Smooth muscle cell (in vitro differentiated cells): ENCODE data around the gene CSNK1G1. TPM values are rescaled to one million over a fixed set of nuclear protein-coding genes. Genes with fewer than 3 reads are reported as not detected.

Source experiments
- DNase-seq: peaks from one replicate; lab custom pipeline; 2025; ENCODE audit not compliant: unreplicated experiment; lab: John Stamatoyannopoulos, UW
- H2AFZ ChIP-seq: fragments of 200-600 bp; sonication (generic); 2 replicates; pipeline ENCODE4 v1.6.0; 2016; ENCODE audit warnings: antibody characterized with exemption, low read depth, mild to moderate bottlenecking
- H3F3A ChIP-seq: fragments of 200-600 bp; sonication (generic); 2 replicates; pipeline ENCODE4 v1.6.0; 2017; ENCODE audit warnings: antibody characterized with exemption, low read depth
- H3K27ac ChIP-seq: fragments of 200-600 bp; sonication (generic); 2 replicates; pipeline ENCODE4 v1.5.1; 2016; ENCODE audit warnings: low read depth, mild to moderate bottlenecking
- H3K27me3 ChIP-seq: fragments of 200-600 bp; sonication (generic); 2 replicates; pipeline ENCODE4 v1.6.1; 2016; ENCODE audit warnings: low read depth, mild to moderate bottlenecking
- H3K36me3 ChIP-seq: fragments of 200-600 bp; sonication (generic); 2 replicates; pipeline ENCODE4 v1.5.1; 2016; ENCODE audit warnings: low read depth
- H3K4me1 ChIP-seq: fragments of 200-600 bp; sonication (generic); 2 replicates; pipeline ENCODE4 v1.5.1; 2016; ENCODE audit warnings: low read depth
- H3K4me2 ChIP-seq: fragments of 200-600 bp; sonication (generic); 2 replicates; pipeline ENCODE4 v1.6.0; 2016; ENCODE audit warnings: mild to moderate bottlenecking
- H3K4me3 ChIP-seq: fragments of 200-600 bp; sonication (generic); 2 replicates; pipeline ENCODE4 v1.5.1; 2016; ENCODE audit warnings: mild to moderate bottlenecking
- H3K79me2 ChIP-seq: fragments of 200-600 bp; sonication (generic); 2 replicates; pipeline ENCODE4 v1.6.0; 2016; ENCODE audit warnings: low read depth, mild to moderate bottlenecking
- H3K9ac ChIP-seq: fragments of 200-600 bp; sonication (generic); 2 replicates; pipeline ENCODE4 v1.6.0; 2016; ENCODE audit warnings: low read depth
- H3K9me3 ChIP-seq: fragments of 200-600 bp; sonication (generic); replicated peaks from 2 replicates; pipeline ENCODE4 v1.5.1; 2016; ENCODE audit warnings: low read depth
- H4K20me1 ChIP-seq: fragments of 200-600 bp; sonication (generic); 2 replicates; pipeline ENCODE4 v1.6.0; 2016; ENCODE audit warnings: low read depth
- CTCF ChIP-seq: fragments of 200-600 bp; sonication (generic); IDR thresholded peaks from 2 replicates; pipeline ENCODE4 v1.5.1; 2017; ENCODE audit warnings: borderline replicate concordance, mild to moderate bottlenecking, antibody characterized with exemption; ENCODE audit not compliant: insufficient read depth, poor library complexity, severe bottlenecking
- WGBS: methylation state at CpG from one replicate; pipeline ENCODE4 v1.1.7; 2016; ENCODE audit warnings: low lambda C conversion rate; 5-methylcytosine and 5-hydroxymethylcytosine counted together
- polyA plus RNA-seq: library from polyadenylated mRNA; unstranded; fragments of >200 nt; fragmentation: Nextera tagmentation; extraction: Ambion mirVana; gene quantifications from 2 replicates; pipeline ENCODE4 v1.2.1, GENCODE V29; 2016
- total RNA-seq: library from RNA; depleted of rRNA; stranded (reverse); fragments of >200 nt; gene quantifications from 2 replicates; pipeline ENCODE4 v1.2.3, GENCODE V29; 2014

Gene CSNK1G1
- total and polyA plus RNA-seq, 2 experiments from 2014 or later = 12.8 to 23.2 TPM

DNA sequence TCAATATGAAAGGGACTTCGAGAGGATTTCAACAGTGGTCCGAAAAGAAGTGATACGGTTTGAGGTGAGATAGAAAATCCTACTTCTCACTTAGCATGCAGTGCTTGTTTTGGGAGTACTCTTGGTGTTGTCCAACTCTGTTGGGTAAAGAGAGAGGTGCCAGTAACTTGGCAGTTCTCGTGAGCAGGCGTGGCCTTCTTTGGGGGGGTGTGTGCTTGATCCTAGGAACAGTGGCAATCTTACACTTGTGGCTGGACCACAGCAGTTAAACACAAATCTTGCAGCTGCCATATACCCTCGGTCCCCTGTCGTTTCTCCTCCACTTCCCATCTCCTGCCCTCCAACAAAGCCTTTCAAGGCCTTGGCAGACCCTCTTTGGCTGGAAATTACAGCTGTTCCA, 219.6 kb downstream of the CSNK1G1 start:
- TF ChIP-seq CTCF = no peak
- H3K9ac ChIP-seq = no peak overlapping the region
- no peak overlapping the region for H3K27ac ChIP-seq
- WGBS = 97% methylated on average over 7 of the region's 7 CpGs
- no peaks in the 10 kb centered on the region for H3F3A ChIP-seq
- no peaks in the 10 kb centered on the region for H3K79me2 ChIP-seq
- no peaks in the 10 kb centered on the region for H3K9me3 ChIP-seq
- H3K36me3 ChIP-seq = no peaks in the 10 kb centered on the region
- H3K27me3 ChIP-seq = no peaks in the 10 kb centered on the region
- H3K4me2 ChIP-seq = no peak overlapping the region
- no peaks in the 10 kb centered on the region for H4K20me1 ChIP-seq
- H3K4me3 ChIP-seq = no peak overlapping the region
- no peak overlapping the region for H2AFZ ChIP-seq
- no peak for DNase-seq
- H3K4me1 ChIP-seq = no peaks in the 10 kb centered on the region

- no peak overlapping the region for H3K4me2 ChIP-seq
- H3K36me3 ChIP-seq = peaks cover 11% of the 10 kb centered on the region
- no peak for DNase-seq
These were observed 221.6 kb downstream of the CSNK1G1 start for GRCh38 chr15:64134345-64134829.

GRCh38 chr15:64133623-64134344, 222.2 kb downstream of the CSNK1G1 start:
- Histone ChIP-seq H2AFZ (no peak overlapping the region), H3F3A (no peaks in the 10 kb centered on the region), H3K4me2 (no peak overlapping the region), H3K4me3 (no peak overlapping the region), H3K27ac (no peak overlapping the region), H4K20me1 (no peaks in the 10 kb centered on the region), H3K27me3 (no peaks in the 10 kb centered on the region), H3K4me1 (no peaks in the 10 kb centered on the region), H3K79me2 (no peaks in the 10 kb centered on the region), H3K9me3 (no peaks in the 10 kb centered on the region), H3K36me3 (peaks cover 12% of the 10 kb centered on the region), H3K9ac (no peak overlapping the region)
- WGBS = 82% methylated on average over 10 of the region's 10 CpGs
- no peak for TF ChIP-seq CTCF
- DNase-seq = no peak

More at GRCh38 chr15:64134345-64134829, 221.6 kb downstream of the CSNK1G1 start:
- Histone ChIP-seq H3K9me3 (no peaks in the 10 kb centered on the region), H4K20me1 (no peaks in the 10 kb centered on the region), H3K27me3 (no peaks in the 10 kb centered on the region), H2AFZ (no peak overlapping the region), H3F3A (no peaks in the 10 kb centered on the region), H3K79me2 (no peaks in the 10 kb centered on the region), H3K4me1 (no peaks in the 10 kb centered on the region), H3K27ac (no peak overlapping the region), H3K4me3 (no peak overlapping the region), H3K9ac (no peak overlapping the region)
- TF ChIP-seq CTCF = no peak
- 95% methylated on average over 9 of the region's 9 CpGs for WGBS

- no peak overlapping the region for H3K27ac ChIP-seq
- TF ChIP-seq CTCF = no peak
- H4K20me1 ChIP-seq = no peaks in the 10 kb centered on the region
- 87% methylated on average over 4 of the region's 4 CpGs for whole genome bisulfite sequencing
- no peak overlapping the region for H3K4me2 ChIP-seq
- H3K27me3 ChIP-seq = no peaks in the 10 kb centered on the region
- H3K9ac ChIP-seq = no peak overlapping the region
- no peaks in the 10 kb centered on the region for H3K79me2 ChIP-seq
- no peaks in the 10 kb centered on the region for H3K4me1 ChIP-seq
- no peak for DNase-seq
- peaks cover 22% of the 10 kb centered on the region for H3K36me3 ChIP-seq
- H3K4me3 ChIP-seq = no peak overlapping the region
- no peaks in the 10 kb centered on the region for H3K9me3 ChIP-seq
- H2AFZ ChIP-seq = no peak overlapping the region
- no peaks in the 10 kb centered on the region for H3F3A ChIP-seq
These were observed 223.8 kb downstream of the CSNK1G1 start for GRCh38 chr15:64132217-64132616.
